Fibroblast of mammary gland (primary cell): ENCODE results near the gene HECTD2.
A peak's percentile ranks its signal among the peaks of the same experiment; 100 is the strongest.
"Not testable (repeated sequence)": the region's sequence is repeated elsewhere in the genome, so short reads cannot be mapped to it uniquely, and the experiment has no call there.

Experiments
- DNase-seq: peaks from one replicate; pipeline ENCODE4 v3.0.0-alpha.2; 2010; ENCODE audit warnings: low read depth
- H3K4me3 ChIP-seq: 2 replicates; pipeline ENCODE4 v1.5.1; 2011; ENCODE audit warnings: low read depth, mild to moderate bottlenecking, low read length, moderate library complexity; ENCODE audit not compliant: control insufficient read depth
- TF ChIP-seq, protein P1 (sequence below): conservative IDR thresholded peaks from 2 replicates; pipeline ENCODE4 v1.5.1; 2011; ENCODE audit warnings: low read depth, low read length, inconsistent platforms; ENCODE audit not compliant: control insufficient read depth, insufficient read depth

HECTD2 gene, protein sequence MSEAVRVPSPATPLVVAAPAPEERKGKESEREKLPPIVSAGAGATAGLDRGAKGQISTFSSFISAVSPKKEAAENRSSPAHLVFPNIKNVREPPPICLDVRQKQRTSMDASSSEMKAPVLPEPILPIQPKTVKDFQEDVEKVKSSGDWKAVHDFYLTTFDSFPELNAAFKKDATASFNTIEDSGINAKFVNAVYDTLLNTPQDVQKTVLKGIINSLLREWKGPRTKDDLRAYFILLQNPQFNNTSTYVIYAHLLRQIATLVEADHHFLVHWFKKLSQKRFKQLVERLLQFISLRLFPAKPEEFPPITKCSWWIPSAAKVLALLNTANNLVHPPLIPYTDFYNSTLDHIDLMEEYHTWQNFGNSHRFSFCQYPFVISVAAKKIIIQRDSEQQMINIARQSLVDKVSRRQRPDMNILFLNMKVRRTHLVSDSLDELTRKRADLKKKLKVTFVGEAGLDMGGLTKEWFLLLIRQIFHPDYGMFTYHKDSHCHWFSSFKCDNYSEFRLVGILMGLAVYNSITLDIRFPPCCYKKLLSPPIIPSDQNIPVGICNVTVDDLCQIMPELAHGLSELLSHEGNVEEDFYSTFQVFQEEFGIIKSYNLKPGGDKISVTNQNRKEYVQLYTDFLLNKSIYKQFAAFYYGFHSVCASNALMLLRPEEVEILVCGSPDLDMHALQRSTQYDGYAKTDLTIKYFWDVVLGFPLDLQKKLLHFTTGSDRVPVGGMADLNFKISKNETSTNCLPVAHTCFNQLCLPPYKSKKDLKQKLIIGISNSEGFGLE

GRCh38 chr10:91409869-91410637, at the start of gene HECTD2:
TSS of gene HECTD2 (plus strand) at chr10:91410344. CDS start at chr10:91410439, 95 bp downstream.
- peak within 1 kb of the TSS; percentile 79 for H3K4me3 ChIP-seq
- DNase-seq = peak; percentile 58
- TF ChIP-seq, protein P1, sequence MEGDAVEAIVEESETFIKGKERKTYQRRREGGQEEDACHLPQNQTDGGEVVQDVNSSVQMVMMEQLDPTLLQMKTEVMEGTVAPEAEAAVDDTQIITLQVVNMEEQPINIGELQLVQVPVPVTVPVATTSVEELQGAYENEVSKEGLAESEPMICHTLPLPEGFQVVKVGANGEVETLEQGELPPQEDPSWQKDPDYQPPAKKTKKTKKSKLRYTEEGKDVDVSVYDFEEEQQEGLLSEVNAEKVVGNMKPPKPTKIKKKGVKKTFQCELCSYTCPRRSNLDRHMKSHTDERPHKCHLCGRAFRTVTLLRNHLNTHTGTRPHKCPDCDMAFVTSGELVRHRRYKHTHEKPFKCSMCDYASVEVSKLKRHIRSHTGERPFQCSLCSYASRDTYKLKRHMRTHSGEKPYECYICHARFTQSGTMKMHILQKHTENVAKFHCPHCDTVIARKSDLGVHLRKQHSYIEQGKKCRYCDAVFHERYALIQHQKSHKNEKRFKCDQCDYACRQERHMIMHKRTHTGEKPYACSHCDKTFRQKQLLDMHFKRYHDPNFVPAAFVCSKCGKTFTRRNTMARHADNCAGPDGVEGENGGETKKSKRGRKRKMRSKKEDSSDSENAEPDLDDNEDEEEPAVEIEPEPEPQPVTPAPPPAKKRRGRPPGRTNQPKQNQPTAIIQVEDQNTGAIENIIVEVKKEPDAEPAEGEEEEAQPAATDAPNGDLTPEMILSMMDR = no peak

- TF ChIP-seq, protein P1 = no peak
- no peak for DNase-seq
- no peak overlapping the region for H3K4me3 ChIP-seq
Measured at GRCh38 chr10:91360461-91360860, 49.7 kb upstream of the HECTD2 start.

- DNase-seq, H3K4me3 ChIP-seq: not testable (repeated sequence)
Measured at GRCh38 chr10:91365519-91365918, 44.6 kb upstream of the HECTD2 start.

- TF ChIP-seq, protein P1 = no peak
- H3K4me3 ChIP-seq = no peak overlapping the region
- peak; percentile 29 for DNase-seq
Measured at GRCh38 chr10:91366704-91367103, 43.4 kb upstream of the HECTD2 start.

DNA sequence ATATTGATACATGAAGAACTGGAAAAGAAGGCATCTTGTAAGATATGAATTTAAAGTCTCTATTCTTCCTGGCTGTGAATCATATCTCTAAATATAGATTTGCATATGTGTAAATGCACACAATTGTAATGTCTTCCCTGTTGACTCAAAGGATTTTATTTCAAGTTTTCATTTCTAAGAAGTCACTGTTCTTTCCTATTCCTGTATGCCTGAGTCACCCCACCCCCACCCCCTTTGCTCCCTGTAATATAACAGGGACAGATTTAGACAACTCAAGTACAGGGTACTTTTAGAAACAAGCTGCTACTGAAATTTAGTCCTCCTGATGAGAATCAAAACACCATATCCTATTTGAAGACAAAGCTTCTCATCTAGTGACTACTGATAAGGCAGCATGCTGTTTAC, 43.0 kb upstream of the HECTD2 start:
- TF ChIP-seq, protein P1 = no peak
- H3K4me3 ChIP-seq = no peak overlapping the region
- peak; percentile 30 for DNase-seq

GRCh38 chr10:91367558-91367957, 42.6 kb upstream of the HECTD2 start:
- no peak for DNase-seq
- no peak overlapping the region for H3K4me3 ChIP-seq
- TF ChIP-seq, protein P1 = no peak
